Testis (tissue), 3 donors: ENCODE data around the gene LCP2. TPM values are rescaled to one million over a fixed set of nuclear protein-coding genes. Genes with fewer than 3 reads are reported as not detected.

Experiments
- DNase-seq: peaks from one replicate; pipeline ENCODE4 v3.0.0-alpha.2; 2019
- H3K27ac ChIP-seq, 2 donors: fragments of 200-600 bp; sonication (generic); one replicate each; pipeline ENCODE4 v1.5.1; 2019
- H3K27me3 ChIP-seq: fragments of 200-600 bp; sonication (generic); one replicate; pipeline ENCODE4 v1.5.1; 2019
- H3K36me3 ChIP-seq: fragments of 200-600 bp; sonication (generic); one replicate; pipeline ENCODE4 v1.5.1; 2017; ENCODE audit warnings: low read depth; ENCODE audit errors: missing control alignments
- H3K4me1 ChIP-seq: fragments of 200-600 bp; sonication (generic); one replicate; pipeline ENCODE4 v1.5.1; 2019
- H3K4me3 ChIP-seq, 2 donors: fragments of 200-600 bp; sonication (generic); one replicate each; pipeline ENCODE4 v1.5.1; 2017 to 2019
- H3K9me3 ChIP-seq: fragments of 200-600 bp; sonication (generic); one replicate; pipeline ENCODE4 v1.5.1; 2017
- POLR2A ChIP-seq: fragments of 450-650 bp; IDR thresholded peaks from one replicate; pipeline ENCODE4 v1.6.1; 2017; ENCODE audit warnings: antibody characterized with exemption, mild to moderate bottlenecking, moderate library complexity
- WGBS, 2 donors: methylation state at CpG; one replicate each; pipeline ENCODE4 v1.1.5; 2018; 5-methylcytosine and 5-hydroxymethylcytosine counted together
- intact Hi-C: fragments of 100-400 bp; cut with DNase I; formaldehyde crosslinking; loops from one replicate; pipeline ENCODE4 v1.15.1; 2023; ENCODE audit warnings: low total_unique reads
- polyA plus RNA-seq: library from polyadenylated mRNA; stranded (reverse); fragments of 350-450 nt; fragmentation: Illumina TruSeq; extraction: RNeasy Lipid Tissue Mini Kit (QIAGEN cat#74804); gene quantifications from one replicate; pipeline ENCODE4 v1.2.3, GENCODE V29; 2014; ENCODE audit warnings: low read depth, low replicate concordance; ENCODE audit not compliant: insufficient read depth
- total RNA-seq, 2 donors: library from RNA; depleted of rRNA; stranded (reverse); fragments of >200 nt; gene quantifications; one replicate each; pipeline ENCODE4 v1.2.3, GENCODE V29; 2016
- TF ChIP-seq, protein P1 (sequence below), 3 experiments: fragments of 450-650 bp in 2 of 3; fragments of 200-600 bp in 1 of 3; sonication (generic) in 1 of 3; IDR thresholded peaks; one replicate each; pipeline ENCODE4 v1.5.1; 2016 to 2019; ENCODE audit warnings: antibody characterized with exemption in 3 of 3, mild to moderate bottlenecking in 2 of 3, moderate library complexity in 1 of 3

The LCP2 gene
- total and polyA plus RNA-seq, 3 donors from 2014 or later = 8.6 to 14.2 (median 11.5) TPM

DNA sequence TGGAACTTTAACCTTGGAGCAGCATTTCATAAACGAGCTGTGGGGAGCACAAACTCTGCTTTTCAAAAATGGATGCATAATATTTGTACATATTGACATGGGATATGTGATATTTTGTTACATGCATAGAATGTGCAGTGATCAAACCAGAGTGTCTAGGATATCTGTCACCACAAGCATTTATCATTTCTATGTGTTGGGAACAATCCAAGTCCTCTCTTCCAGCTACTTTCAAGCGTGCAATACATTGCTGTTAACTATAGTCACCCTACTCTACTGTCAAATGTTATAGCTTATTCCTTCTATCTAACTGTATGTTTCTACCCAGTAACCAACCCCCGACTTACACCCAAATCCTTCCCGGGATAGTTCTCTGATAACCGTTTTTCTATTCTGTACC is 79.7 kb downstream of the LCP2 start:
- TF ChIP-seq, protein P1, sequence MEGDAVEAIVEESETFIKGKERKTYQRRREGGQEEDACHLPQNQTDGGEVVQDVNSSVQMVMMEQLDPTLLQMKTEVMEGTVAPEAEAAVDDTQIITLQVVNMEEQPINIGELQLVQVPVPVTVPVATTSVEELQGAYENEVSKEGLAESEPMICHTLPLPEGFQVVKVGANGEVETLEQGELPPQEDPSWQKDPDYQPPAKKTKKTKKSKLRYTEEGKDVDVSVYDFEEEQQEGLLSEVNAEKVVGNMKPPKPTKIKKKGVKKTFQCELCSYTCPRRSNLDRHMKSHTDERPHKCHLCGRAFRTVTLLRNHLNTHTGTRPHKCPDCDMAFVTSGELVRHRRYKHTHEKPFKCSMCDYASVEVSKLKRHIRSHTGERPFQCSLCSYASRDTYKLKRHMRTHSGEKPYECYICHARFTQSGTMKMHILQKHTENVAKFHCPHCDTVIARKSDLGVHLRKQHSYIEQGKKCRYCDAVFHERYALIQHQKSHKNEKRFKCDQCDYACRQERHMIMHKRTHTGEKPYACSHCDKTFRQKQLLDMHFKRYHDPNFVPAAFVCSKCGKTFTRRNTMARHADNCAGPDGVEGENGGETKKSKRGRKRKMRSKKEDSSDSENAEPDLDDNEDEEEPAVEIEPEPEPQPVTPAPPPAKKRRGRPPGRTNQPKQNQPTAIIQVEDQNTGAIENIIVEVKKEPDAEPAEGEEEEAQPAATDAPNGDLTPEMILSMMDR (IDR thresholded peaks at IDR 0.05) = no peak
- TF ChIP-seq POLR2A = no peak

GRCh38 chr5:170216257-170216864 is 81.2 kb downstream of the LCP2 start:
- TF ChIP-seq, protein P1 (IDR thresholded peaks at IDR 0.05) = peak; percentile 40 to 66 (median 44)
- TF ChIP-seq POLR2A = no peak
- DNase-seq = peak; percentile 46
- Histone ChIP-seq H3K4me1 (no peaks in the 10 kb centered on the region), H3K27me3 (no peaks in the 10 kb centered on the region), H3K27ac (no peak overlapping the region), H3K4me3 (no peak overlapping the region), H3K36me3 (no peaks in the 10 kb centered on the region), H3K9me3 (no peaks in the 10 kb centered on the region)
- intact Hi-C loops = no loop called here

More for the DNA sequence above, 79.7 kb downstream of the LCP2 start:
- Histone ChIP-seq H3K27ac (no peak overlapping the region), H3K4me3 (no peak overlapping the region), H3K27me3 (no peaks in the 10 kb centered on the region), H3K36me3 (no peaks in the 10 kb centered on the region), H3K4me1 (no peaks in the 10 kb centered on the region), H3K9me3 (no peaks in the 10 kb centered on the region)
- no peak for DNase-seq
- 85 to 92% methylated on average over 5 of the region's 5 CpGs for WGBS, 2 donors
- intact Hi-C loops = no loop called here

DNA sequence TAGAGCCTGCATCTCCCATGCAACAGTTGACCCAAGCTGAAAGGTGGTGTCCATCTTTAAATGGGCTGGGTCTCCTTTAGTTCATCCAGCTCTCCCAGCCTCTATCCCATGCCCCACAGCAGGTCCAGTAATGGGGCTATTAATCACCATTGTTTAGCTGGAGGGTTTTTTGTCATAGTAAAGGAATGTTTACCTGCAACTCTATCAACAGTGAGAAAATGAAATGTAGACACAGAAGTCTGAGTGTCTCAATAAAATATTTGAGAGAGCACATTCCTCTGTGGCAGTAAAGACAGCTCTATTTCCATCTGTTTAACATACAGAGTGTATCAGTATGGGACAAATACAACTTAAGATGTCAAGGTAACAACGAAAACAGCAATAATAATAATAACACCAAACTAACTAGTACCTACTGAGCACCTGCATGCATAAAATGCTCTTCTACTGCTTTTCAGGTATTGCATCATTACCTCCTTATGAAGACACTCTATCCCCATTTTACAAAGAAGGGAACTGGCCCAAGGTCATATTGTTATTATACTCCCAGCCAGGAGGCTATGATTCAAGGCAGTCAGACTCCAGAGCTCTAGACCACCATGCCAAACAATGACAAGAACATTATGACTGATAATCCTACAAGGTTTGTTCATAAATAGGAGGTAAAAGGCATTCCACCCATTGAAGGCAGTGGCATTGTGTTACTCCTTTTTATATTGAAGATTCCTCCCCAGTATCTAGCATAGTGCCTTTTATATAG is 85.8 kb downstream of the LCP2 start:
- Histone ChIP-seq H3K9me3 (no peaks in the 10 kb centered on the region), H3K27ac (no peak overlapping the region), H3K4me3 (no peak overlapping the region), H3K27me3 (no peaks in the 10 kb centered on the region), H3K4me1 (no peaks in the 10 kb centered on the region), H3K36me3 (no peaks in the 10 kb centered on the region)
- no peak for DNase-seq
- TF ChIP-seq POLR2A = no peak
- TF ChIP-seq, protein P1 (IDR thresholded peaks at IDR 0.05) = no peak
- 67 to 79% methylated on average over 1 of the region's 1 CpG for WGBS, 2 donors
- intact Hi-C loops = no loop called here

GRCh38 chr5:170206958-170207357 is 90.6 kb downstream of the LCP2 start:
- intact Hi-C loops = no loop called here
- TF ChIP-seq, protein P1 (IDR thresholded peaks at IDR 0.05) = no peak
- no peak for TF ChIP-seq POLR2A
- H3K4me1 ChIP-seq = no peaks in the 10 kb centered on the region

More at GRCh38 chr5:170206958-170207357, 90.6 kb downstream of the LCP2 start:
- Histone ChIP-seq H3K9me3 (no peaks in the 10 kb centered on the region), H3K27ac (no peak overlapping the region), H3K36me3 (no peaks in the 10 kb centered on the region), H3K4me3 (no peak overlapping the region), H3K27me3 (no peaks in the 10 kb centered on the region)
- DNase-seq = no peak
- WGBS, 2 donors = 93 to 97% methylated on average over 8 of the region's 8 CpGs
